Gastroesophageal sphincter (tissue), 4 donors: Measurements from ENCODE around the gene CD4. TPM values are rescaled to one million over a fixed set of nuclear protein-coding genes. Genes with fewer than 3 reads are reported as not detected.
A peak's percentile ranks its signal among the peaks of the same experiment; 100 is the strongest.

Source experiments
- ATAC-seq: fragments of 150-250 bp; one replicate; pipeline ENCODE4 v1.9.1; 2016; ENCODE audit warnings: mild to moderate bottlenecking, moderate library complexity
- H3K27ac ChIP-seq, 4 donors: fragments of 200-600 bp; sonication (generic) in 3 of 4; 1 replicate in 3 of 4; 2 replicates in 1 of 4; pipeline ENCODE4 v1.5.1; 2016 to 2019
- H3K27me3 ChIP-seq: fragments of 200-600 bp; sonication (generic); one replicate; pipeline ENCODE4 v1.5.1; 2019
- H3K36me3 ChIP-seq, 2 donors: fragments of 200-600 bp; sonication (generic); one replicate each; pipeline ENCODE4 v1.5.1; 2019; ENCODE audit warnings: control low read depth in 1 of 2
- H3K4me1 ChIP-seq, 3 donors: fragments of 200-600 bp; sonication (generic); 1 replicate in 2 of 3; 2 replicates in 1 of 3; pipeline ENCODE4 v1.5.1; 2016 to 2019; ENCODE audit warnings: control low read depth in 2 of 3
- H3K4me3 ChIP-seq, 2 donors: fragments of 200-600 bp; sonication (generic); one replicate each; pipeline ENCODE4 v1.5.1; 2019; ENCODE audit warnings: mild to moderate bottlenecking in 1 of 2, moderate library complexity in 1 of 2
- H3K9me3 ChIP-seq, 3 donors: fragments of 200-600 bp; sonication (generic); one replicate each; pipeline ENCODE4 v1.5.1; 2017 to 2019; ENCODE audit warnings: control low read depth in 2 of 3
- CTCF ChIP-seq, 4 experiments: fragments of 200-600 bp in 2 of 4; fragments of 450-650 bp in 2 of 4; sonication (generic) in 1 of 4; IDR thresholded peaks; one replicate each; pipeline ENCODE4 v1.5.1; 2017 to 2019; ENCODE audit warnings: antibody characterized with exemption in 4 of 4, mild to moderate bottlenecking in 2 of 4, moderate library complexity in 2 of 4
- EP300 ChIP-seq: sonication (generic); formaldehyde crosslinking; IDR thresholded peaks from one replicate; pipeline ENCODE4 v1.6.1; 2017; ENCODE audit warnings: antibody characterized with exemption, mild to moderate bottlenecking
- POLR2A ChIP-seq, 2 donors: fragments of 450-650 bp; IDR thresholded peaks; one replicate each; pipeline ENCODE4 v1.6.1; 2017; ENCODE audit warnings: antibody characterized with exemption in 2 of 2, mild to moderate bottlenecking in 2 of 2, moderate library complexity in 1 of 2
- POLR2AphosphoS5 ChIP-seq: sonication (generic); formaldehyde crosslinking; IDR thresholded peaks from one replicate; pipeline ENCODE4 v1.6.1; 2017; ENCODE audit warnings: antibody characterized with exemption
- WGBS, 2 donors: methylation state at CpG; one replicate each; pipeline ENCODE4 v1.1.5; 2018; ENCODE audit warnings: low coverage in 1 of 2; 5-methylcytosine and 5-hydroxymethylcytosine counted together
- total RNA-seq, 4 donors: library from RNA; depleted of rRNA; stranded (reverse); fragments of >200 nt; gene quantifications; one replicate each; pipeline ENCODE4 v1.1.0, GENCODE V29; 2016

Gene CD4
- total RNA-seq, 4 donors from 2014 or later, result 2.6 to 15.2 (median 9.1) TPM

- H3K27ac ChIP-seq, result peak overlapping the region in 3 of 4 donors; percentile 97 to 99 (median 97)
- H3K27me3 ChIP-seq, result no peaks in the 10 kb centered on the region
- H3K4me1 ChIP-seq, result peaks cover 0 to 72% (median 44%) of the 10 kb centered on the region in 3 donors
- no peaks in the 10 kb centered on the region for H3K9me3 ChIP-seq
- peak overlapping the region in 1 of 2 donors; percentile 42 for H3K4me3 ChIP-seq
- TF ChIP-seq POLR2AphosphoS5 (peak; percentile 32), CTCF (IDR thresholded peaks at IDR 0.05) (peak in 2 of 4 experiments; percentile 9 to 24), EP300 (no peak), POLR2A (IDR thresholded peaks at IDR 0.05) (no peak)
- WGBS, 2 donors, result 62 to 72% methylated on average over 8 of the region's 12 CpGs
- peaks cover 0 to 26% of the 10 kb centered on the region in 2 donors for H3K36me3 ChIP-seq
- peak; percentile 22 for ATAC-seq
Measured at GRCh38 chr12:6771509-6772330, 17.6 kb upstream of the CD4 start.

GRCh38 chr12:6772331-6772695 lies 17.0 kb upstream of the CD4 start, which contains the start of gene LAG3:
LAG3 (plus strand) TSS chr12:6772520; CDS start chr12:6772853, 333 bp downstream.
- TF ChIP-seq CTCF (IDR thresholded peaks at IDR 0.05), result no peak
- TF ChIP-seq POLR2A (IDR thresholded peaks at IDR 0.05), result no peak
- no peak for TF ChIP-seq EP300
- TF ChIP-seq POLR2AphosphoS5, result no peak
- H3K27me3 ChIP-seq, result no peaks in the 10 kb centered on the region
- H3K4me1 ChIP-seq, result peaks cover 0 to 73% (median 44%) of the 10 kb centered on the region in 3 donors
- 34 to 59% methylated on average over 5 to 7 of the region's 15 CpGs for WGBS, 2 donors
- no peaks in the 10 kb centered on the region for H3K9me3 ChIP-seq
- H3K36me3 ChIP-seq, result peaks cover 0 to 26% of the 10 kb centered on the region in 2 donors
- ATAC-seq, result peak; percentile 3
- peak within 1 kb of the TSS in 1 of 2 donors; percentile 42 for H3K4me3 ChIP-seq
- peak within 1 kb of the TSS in 3 of 4 donors; percentile 97 to 99 (median 97) for H3K27ac ChIP-seq

GRCh38 chr12:6772726-6773589 lies 16.4 kb upstream of the CD4 start:
- peaks cover 0 to 73% (median 43%) of the 10 kb centered on the region in 3 donors for H3K4me1 ChIP-seq
- 82% methylated on average over 4 of the region's 21 CpGs; no CpG with 5 or more reads in 1 of the 2 donors for WGBS, 2 donors
- no peak for ATAC-seq
- H3K4me3 ChIP-seq, result peak overlapping the region; percentile 1 to 42
- H3K36me3 ChIP-seq, result peaks cover 0 to 26% of the 10 kb centered on the region in 2 donors
- no peaks in the 10 kb centered on the region for H3K9me3 ChIP-seq
- no peak for TF ChIP-seq POLR2AphosphoS5
- TF ChIP-seq EP300, result no peak
- no peak for TF ChIP-seq POLR2A (IDR thresholded peaks at IDR 0.05)
- TF ChIP-seq CTCF (IDR thresholded peaks at IDR 0.05), result no peak
- peak overlapping the region in 3 of 4 donors; percentile 97 to 99 (median 97) for H3K27ac ChIP-seq
- H3K27me3 ChIP-seq, result no peaks in the 10 kb centered on the region

GRCh38 chr12:6773590-6774351 lies 15.6 kb upstream of the CD4 start:
- Histone ChIP-seq H3K27ac (peak overlapping the region in 3 of 4 donors; percentile 8 to 97 (median 17)), H3K4me1 (peaks cover 0 to 73% (median 39%) of the 10 kb centered on the region in 3 donors), H3K27me3 (no peaks in the 10 kb centered on the region), H3K4me3 (peak overlapping the region; percentile 1 to 42), H3K36me3 (peaks cover 0 to 26% of the 10 kb centered on the region in 2 donors), H3K9me3 (no peaks in the 10 kb centered on the region)
- ATAC-seq, result no peak
- no peak for TF ChIP-seq CTCF (IDR thresholded peaks at IDR 0.05)
- no peak for TF ChIP-seq POLR2AphosphoS5
- no peak for TF ChIP-seq POLR2A (IDR thresholded peaks at IDR 0.05)
- no peak for TF ChIP-seq EP300
- 18 to 27% methylated on average over 3 to 10 of the region's 60 CpGs for WGBS, 2 donors
